HG03159 (cell line): ENCODE measurements around the gene PI4K2B.
"Not testable (repeated sequence)": the region's sequence is repeated elsewhere in the genome, so short reads cannot be mapped to it uniquely, and the experiment has no call there.

ENCODE experiments used
- ATAC-seq: cut with Tn5 transposase; IDR thresholded peaks from one replicate; pipeline ENCODE4 v1.9.1; 2021; ENCODE audit warnings: mild to moderate bottlenecking, moderate library complexity; ENCODE audit not compliant: unreplicated experiment

Gene PI4K2B

DNA sequence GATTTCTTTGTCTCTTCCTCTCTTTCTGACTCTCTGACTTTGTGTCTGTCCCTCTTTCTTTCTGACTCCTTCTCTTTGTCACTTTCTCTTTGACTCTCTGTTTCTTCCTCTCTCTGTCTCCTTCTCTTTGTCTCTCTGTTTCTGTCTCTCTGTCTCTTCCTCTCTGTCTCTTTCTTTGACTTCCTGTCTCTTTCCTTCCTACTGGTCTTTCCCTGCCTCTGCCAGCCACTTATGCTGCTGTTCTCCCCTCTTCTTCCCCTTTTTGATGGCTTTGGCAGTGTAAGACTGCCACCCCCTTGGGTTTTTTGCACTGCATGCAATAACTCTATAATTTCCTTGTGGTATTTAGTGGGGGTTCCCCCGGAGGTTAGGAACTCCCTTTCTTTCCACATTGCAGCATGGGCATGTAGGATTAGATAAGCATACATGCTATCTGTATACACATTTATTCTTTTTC lies 6.9 kb downstream of the PI4K2B start:
- ATAC-seq: not testable (repeated sequence)

DNA sequence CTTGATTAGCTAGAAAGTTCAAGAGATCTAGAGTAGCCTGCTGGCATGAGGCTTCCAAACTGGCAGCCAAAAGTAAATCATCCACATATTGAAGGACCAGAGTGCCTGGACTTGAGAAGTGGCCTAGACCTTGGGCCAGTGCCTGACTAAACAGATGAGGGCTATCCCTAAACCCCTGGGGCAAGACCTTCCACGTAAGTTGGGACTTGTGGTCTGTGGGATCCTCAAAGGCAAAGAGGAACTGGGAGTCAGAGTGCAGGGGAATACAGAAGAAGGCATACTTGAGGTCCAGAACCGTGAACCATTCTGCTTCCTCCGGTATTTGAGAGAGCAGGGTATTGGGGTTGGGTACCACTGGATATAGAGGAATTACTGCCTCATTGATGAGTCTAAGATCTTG lies 8.4 kb downstream of the PI4K2B start:
- ATAC-seq: not testable (repeated sequence)

DNA sequence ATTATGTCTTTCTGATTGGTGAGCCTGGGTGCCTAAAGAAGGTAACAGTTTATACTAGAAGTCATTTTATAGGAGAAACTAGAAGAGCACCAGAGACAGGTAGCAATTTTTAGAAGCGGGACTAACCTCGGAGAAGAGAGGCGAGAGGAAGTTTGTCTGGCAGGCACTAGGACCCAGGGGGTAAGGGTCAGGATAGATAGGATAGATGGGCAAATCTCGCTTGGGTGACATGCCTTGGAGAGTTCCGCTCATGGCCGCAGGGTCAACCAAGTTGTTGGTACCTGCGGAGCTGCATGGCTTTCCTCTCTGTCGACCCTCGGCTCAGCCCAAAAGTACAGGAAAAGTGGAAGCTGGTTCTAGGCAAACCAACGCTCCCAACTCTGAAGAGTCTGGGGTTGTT lies 11.3 kb downstream of the PI4K2B start:
- no peak for ATAC-seq

DNA sequence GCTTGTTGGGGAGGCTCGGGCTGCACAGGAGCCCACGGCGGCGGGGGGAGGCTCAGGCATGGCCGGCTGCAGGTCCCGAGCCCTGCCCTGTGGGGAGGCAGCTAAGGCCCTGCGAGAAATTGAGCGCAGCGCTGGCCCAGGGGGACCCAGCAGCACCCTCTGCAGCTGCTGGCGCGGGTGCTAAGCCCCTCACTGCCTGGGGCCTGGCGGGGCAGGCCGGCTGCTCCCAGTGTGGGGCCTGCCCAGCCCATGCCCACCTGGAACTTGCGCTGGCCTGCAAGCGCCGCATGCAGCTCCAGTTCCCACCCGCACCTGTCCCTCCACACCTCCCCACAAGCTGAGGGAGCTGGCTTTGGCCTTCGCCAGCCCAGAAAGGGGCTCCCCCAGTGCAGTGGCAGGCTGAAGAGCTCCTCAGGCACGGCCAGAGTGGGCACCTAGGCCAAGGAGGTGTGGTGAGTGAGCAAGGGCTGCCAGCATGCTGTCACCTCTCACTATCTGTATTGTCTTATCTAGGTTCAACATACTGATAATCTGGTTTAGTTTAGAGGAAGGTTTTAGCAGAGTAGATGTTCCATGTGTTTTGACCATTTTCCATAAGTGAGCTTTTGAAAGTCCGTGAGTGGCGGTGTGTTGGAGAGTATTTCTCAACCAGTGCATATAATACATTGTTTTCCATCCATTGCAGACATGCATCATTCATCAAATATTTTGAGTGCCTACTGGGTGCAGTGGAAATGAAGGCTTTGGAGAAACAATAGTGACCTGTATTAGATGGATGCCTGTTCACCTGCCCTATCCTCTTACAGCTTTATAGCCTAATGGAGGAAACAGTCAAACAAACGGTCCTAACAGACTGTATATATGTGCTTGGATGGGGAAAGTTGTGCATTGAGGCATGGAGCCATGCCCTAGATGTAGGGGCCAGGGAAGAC lies 13.1 kb downstream of the PI4K2B start:
- ATAC-seq: no peak

DNA sequence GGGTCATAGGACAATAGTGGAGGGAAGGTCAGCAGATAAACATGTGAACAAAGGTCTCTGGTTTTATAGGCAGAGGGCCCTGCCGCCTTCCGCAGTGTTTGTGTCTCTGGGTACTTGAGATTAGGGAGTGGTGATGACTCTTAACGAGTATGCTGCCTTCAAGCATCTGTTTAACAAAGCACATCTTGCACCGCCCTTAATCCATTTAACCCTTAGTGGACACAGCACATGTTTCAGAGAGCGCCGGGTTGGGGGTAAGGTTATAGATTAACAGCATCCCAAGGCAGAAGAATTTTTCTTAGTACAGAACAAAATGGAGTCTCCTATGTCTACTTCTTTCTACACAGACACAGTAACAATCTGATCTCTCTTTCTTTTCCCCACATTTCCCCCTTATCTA lies 15.0 kb downstream of the PI4K2B start:
- not testable (repeated sequence) for ATAC-seq

DNA sequence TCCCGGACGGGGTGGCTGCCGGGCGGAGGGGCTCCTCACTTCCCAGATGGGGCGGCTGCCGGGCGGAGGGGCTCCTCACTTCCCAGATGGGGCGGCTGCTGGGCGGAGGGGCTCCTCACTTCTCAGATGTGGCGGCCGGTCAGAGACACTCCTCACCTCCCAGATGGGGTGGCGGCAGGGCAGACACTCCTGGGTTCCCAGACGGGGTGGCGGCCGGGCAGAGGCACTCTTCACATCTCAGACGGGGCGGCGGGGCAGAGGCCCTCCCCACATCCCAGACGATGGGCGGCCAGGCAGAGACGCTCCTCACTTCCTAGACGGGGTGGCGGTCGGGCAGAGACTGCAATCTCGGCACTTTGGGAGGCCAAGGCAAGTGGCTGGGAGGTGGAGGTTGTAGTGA lies 15.7 kb downstream of the PI4K2B start:
- ATAC-seq: not testable (repeated sequence)

DNA sequence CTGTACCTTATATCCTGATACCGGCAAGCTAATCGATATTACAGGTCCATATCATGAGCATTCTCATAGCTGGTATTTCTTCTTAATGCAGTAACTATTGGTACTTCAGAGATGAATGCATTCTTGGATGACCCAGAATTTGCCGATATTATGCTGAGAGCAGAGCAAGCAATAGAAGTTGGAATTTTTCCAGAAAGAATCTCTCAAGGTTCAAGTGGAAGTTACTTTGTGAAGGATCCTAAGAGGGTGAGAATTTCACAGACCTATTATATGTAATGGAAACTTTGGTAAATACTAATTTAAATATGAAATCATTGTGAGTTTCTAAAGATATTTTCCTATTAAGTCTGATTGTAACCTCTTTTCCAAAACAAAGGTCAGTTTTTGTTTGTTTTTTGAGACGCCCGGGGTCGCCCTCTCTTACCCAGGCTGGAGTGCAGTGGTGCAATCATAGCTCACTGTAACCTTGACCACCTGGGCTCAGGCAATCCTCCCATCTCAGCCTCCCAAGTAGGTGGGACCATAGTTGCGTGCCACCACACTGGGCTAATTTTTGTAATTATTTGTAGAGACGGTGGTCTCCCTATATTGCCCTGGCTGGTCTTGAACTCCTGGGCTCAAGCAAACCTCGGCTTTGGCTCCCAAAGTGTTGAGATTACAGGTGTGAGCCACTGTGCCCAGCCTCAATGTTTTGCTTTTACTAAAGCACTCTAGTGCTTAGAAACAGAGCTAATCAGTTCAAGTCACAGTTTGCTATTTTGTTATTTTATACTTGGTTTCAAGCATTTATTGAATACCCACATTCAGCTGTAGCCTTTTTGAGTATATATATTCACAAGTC lies 18.6 kb downstream of the PI4K2B start:
- no peak for ATAC-seq

DNA sequence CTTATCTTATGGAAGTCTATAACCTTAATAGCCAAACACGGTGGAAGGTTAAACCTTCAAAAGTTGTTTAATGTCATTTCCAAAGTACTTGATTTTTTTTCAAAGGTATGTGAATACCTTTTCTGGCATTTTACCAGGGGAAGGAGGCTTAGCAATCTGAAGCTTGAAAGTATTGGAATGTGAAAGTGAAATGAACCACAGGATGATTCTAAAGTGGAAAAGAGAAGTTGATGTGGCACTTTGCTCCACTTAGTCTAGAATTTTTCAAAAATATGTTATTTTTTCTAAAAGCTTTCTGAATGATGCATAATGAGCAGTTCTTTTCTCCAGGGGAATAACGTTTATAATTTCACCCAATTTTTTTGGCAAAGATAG lies 19.2 kb downstream of the PI4K2B start:
- no peak for ATAC-seq

DNA sequence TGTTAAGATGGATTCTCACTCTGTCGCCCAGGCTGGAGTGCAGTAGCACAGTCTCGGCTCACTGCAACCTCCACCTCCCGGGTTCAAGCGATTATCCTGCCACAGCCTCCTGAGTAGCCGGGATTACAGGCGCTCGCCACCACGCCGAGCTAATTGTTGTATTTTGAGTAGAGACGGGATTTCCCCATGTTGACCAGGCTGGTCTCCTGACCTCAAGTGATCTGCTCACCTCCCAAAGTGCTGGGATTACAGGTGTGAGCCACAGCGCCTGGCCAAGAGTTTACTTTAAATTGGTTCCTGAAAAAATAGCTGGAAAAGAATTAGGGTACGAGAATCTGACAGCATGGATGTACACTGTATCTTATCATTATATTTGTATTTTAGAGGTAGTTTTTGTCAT lies 20.0 kb downstream of the PI4K2B start:
- ATAC-seq: not testable (repeated sequence)

DNA sequence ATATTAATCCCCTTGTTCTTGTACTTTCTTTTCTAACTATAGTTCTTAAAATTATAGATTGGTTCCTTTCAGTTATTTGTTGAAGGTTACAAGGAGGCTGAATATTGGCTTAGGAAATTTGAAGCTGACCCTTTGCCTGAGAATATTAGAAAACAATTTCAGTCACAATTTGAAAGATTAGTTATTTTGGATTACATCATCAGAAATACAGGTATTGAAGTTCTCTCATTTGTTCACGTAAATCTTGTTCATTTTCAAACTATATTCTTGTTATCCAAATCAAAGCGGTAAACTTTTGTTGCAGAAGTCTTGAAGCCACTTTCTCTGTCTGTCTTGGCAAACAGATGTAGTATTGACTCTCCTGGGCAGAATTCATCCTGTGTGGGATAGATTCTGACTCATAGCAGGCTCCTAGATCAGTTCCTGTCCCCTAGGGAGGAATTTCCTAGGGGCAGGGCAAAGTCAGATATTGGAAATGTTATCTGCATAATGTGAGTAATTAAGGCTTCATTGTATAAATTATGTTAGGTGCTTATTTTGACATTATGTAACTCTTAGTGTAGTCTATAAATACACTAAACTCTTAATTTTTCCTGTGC lies 25.2 kb downstream of the PI4K2B start:
- ATAC-seq: no peak

DNA sequence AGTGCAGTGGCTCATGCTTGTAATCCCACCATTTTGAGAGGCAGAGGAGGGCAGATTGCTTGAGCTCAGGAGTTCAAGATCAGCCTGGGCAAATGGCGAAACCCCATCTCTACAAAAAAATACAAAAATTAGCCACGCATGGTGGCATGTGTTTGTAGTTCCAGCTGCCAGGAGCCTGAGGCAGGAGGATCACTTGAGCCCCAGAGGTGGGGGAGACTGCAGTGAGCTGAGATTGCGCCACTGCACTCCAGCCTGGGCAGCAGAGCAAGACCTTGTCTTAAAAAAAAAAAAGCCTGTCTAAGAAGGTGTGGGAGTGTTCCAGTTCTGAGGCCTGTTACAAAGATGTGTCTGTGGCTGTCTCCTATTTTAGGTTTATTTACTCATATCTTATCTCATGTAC lies 38.0 kb downstream of the PI4K2B start:
- ATAC-seq: no peak

DNA sequence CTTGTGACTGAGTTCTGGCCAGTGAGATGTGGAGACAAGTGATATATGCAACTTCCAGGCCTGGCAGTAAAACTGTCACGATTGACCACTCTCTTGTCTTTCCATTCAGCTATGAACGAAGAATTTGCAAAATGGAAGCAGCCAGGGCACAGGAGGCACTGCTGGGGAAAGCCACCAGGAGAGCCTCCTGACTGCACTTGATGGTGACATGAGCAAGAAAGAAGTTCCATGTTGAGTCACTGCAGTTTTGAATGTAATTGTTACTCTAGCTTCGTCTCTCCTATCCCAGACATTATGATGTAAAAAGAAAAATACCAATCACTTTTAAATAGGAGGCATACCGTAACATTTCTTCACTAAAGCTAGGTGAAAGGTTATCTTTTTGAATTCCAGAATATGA lies 46.4 kb downstream of the PI4K2B start:
- no peak for ATAC-seq

DNA sequence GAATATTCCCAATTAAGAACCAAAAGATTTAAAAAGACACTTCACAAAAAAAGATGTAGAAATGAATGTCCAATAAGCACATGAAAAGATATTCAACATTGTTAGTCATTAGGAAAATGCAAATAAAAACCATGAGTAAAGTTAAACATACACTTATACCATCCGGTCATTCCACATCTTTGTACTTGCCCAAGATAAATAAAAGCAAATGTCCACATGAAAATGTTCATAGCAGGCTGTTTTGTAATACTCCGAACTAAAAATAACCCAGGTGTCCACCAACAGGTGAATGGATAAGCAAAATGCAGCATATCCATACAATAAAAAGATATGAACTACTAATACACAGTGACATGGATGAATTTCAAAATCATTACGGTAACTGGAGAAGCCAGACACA lies 50.1 kb downstream of the PI4K2B start:
- no peak for ATAC-seq

DNA sequence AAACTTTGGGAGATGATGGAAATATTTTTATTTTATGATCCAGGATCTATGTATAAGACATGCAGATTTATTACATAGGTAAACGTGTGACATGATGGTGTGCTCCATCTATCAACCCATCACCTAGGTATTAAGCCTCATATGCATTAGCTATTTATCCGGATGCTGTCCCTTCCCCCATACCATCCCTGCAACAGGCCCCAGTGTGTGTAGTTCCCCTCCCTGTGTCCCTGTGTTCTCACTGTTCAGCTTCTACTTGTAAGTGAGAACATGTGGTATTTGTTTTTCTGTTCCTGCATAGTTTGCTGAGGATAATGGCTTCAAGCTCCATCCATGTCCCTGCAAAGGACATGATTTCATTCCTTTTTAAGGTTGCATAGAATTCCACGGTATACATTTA lies 50.6 kb downstream of the PI4K2B start:
- ATAC-seq: no peak

DNA sequence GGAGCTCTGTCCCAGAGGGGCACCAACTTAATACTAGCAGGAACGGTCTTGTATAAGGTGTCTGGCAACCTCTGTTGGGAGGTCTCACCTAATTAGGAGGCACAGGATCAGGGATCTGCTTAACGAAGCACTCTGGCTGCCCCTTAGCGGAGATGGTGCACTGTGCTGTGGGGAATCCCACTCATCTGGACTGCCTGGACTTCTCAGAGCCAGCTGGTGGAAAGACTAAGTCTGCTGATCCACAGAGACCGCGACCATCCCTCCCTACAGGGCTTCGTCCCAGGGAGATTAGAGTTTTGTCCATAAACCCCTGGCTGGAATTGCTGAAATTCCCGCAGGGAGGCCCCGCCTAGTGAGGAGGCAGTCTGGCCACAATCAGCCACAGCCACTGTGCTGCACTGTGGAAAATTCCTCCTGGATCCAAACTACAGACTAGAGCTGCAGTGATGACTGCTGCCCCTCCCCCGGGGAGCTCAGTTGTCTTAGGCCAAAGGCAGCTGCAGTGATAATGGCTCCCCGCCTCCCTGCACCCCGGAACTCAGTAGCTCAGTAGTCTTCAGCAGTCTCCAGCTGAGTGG lies 56.7 kb downstream of the PI4K2B start:
- ATAC-seq: no peak

DNA sequence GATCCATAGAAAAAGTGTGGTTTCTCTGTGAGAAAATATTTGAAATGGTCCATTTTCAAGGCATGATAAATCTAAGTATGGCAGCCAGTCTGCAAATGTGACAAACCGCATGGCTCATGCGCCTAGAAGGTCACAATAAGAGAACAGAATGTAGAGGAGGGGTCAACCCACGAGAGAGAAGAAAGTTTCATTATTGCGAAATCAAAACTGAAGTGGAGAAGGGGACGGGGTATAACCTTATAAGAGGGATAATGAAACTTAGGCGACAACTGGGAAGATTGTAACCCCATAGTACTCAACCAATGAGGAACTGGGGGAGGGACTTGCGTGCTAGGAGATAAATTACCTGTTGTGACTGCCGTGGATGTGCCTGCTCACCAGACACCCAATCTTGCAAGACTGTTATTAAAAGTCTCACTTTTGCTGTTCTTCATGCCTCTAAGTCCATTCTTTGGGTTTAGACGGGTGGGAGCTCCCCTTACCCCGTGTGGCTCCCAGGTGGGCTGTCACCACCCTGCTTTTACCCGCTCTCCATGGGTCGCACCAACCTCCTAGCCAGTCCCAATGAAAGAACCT lies 57.4 kb downstream of the PI4K2B start:
- no peak for ATAC-seq

DNA sequence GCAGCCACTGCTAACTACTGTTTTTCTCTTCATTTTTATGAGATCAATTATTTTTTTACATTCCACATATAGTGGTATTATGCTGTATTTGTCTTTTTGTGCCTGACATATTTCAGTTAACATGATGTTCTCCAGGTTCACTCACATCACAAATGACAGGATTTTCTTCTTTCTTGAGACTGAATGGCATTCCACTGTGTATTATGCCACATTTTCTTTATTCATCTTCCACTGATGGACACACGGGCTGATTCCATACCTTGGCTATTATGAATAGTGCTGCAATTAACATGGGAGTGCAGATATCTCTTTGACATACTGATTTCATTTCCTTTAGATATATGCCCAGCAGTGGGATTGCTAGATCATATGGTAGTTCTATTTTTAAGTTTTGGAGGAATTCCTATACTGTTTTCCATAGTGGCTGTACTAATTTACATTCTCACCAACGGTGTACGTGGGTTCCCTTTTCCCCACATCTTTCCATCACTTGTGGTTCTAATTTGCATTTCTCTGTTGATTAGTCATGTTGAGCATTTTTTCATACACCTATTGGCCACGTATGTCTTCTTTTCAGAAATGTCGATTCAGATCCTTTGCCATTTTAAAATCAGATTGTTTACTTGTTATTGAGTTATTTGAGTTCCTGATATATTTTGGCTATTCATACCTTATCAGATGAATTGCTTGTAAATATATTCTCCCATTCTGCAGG lies 63.9 kb downstream of the PI4K2B start:
- ATAC-seq: no peak

DNA sequence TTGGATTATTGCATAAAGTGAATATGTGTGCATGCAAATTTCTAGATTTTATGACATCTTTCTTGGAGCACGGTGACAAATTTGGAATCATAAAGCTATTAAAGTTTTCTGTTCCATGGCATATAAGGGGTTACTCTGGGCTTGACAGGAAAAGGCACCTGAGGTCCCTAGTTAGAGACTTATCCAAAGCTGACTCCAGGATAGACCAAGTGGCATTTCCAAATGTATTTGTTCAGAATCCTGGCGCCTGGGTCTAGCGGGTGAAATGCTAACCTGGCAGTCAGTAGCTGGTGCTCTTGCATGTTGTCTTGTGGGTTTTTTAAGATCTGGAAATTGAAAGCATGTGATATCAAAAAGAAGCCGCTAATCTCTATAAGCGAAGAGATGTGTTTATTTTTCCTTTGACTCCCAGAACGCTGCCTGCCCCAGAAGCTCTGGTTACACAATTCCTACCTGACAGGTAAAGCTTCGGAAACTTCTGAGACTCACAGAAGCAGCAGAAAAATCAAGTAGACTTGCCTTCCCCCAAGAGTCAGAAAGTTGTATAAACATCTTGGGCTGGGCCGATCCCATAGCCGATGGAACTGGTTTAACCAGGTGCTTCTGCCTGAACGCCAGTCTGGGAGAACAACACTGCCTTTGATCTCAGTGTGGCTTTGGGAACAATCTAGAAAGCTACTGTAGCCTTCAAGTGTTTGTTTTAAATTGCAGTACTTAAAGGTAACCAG lies 65.8 kb downstream of the PI4K2B start:
- ATAC-seq: no peak

DNA sequence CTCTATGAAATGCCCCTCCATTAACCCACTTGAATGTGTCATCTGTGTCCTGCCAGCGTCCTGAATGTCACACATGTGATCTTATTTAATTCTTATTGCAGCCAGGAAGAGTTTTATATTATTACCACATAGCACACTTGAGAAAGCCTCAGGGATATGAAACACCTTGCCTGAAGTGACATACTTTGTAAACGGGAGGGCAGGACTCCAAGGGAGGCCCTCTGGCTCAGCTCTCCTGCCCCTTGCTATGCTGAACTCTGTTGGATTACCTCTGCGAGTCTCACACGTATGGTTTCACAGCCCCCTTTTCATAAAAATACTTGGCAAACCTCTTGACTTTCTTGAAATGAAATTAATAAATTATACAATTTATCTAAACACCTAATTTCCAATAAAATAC lies 67.6 kb downstream of the PI4K2B start:
- ATAC-seq: no peak
